ENCODE measurements around the gene UNC13D. TPM values are rescaled to one million over a fixed set of nuclear protein-coding genes. Genes with fewer than 3 reads are reported as not detected.

The UNC13D gene
- total and polyA plus RNA-seq, 9 of the 15 experiments (the other 6 are each of a cell fraction or from before 2014, with no cell fraction given): 0.86 to 244 (median 69.2) TPM

DNA sequence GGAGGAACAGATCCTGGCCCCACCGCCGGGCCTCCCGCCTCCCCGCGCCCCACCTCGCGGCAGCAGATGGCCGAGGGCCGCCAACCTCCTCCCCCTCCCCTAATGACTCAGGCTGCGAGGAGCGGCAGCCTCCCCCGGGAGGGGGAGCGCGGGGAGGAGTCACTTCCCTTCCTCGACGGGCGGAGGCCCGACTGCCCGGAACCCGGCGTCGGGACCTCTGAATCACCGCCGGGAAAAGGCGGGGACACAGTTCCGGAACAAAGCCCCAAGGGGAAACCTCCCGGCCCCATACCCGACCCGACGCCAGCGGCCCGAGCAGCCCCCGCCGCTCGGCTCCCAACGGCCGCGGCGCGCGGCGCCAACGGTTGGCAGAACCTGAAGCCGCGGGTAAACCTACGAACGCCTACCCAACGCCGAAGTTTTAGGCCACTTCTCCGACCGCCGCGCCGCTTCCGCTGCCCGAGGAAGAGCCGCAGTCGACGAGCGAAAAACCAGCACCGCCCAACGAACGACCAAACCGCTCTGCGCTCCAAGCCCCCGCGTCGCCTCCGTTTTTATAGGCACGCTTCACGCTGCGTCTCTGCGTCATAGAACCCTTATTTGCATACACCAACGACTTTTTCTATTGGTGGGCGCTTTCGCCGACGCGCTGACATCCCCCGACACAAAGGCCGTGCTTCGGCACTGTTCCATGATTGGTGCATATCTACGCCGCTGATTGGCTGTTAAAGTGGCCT lies 64.8 kb downstream of the UNC13D start (continued):
- TF ChIP-seq, protein P1, sequence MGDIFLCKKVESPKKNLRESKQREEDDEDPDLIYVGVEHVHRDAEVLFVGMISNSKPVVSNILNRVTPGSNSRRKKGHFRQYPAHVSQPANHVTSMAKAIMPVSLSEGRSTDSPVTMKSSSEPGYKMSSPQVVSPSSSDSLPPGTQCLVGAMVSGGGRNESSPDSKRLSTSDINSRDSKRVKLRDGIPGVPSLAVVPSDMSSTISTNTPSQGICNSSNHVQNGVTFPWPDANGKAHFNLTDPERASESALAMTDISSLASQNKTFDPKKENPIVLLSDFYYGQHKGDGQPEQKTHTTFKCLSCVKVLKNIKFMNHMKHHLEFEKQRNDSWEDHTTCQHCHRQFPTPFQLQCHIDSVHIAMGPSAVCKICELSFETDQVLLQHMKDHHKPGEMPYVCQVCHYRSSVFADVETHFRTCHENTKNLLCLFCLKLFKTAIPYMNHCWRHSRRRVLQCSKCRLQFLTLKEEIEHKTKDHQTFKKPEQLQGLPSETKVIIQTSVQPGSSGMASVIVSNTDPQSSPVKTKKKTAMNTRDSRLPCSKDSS (IDR thresholded peaks at IDR 0.05; ENCODE audit: low read depth, partially characterized antibody): no peak
- TF ChIP-seq SRSF3 (IDR thresholded peaks at IDR 0.05; ENCODE audit: insufficient read depth, low read length) (no peak), ZNF830 (CRISPR knock-in tag; IDR thresholded peaks at IDR 0.05) (no peak), ETS2 (tag; IDR thresholded peaks at IDR 0.05; ENCODE audit: borderline replicate concordance, poor library complexity, severe bottlenecking) (peak; percentile 56), NFYB (IDR thresholded peaks at IDR 0.05; ENCODE audit: extremely low read depth, insufficient read length) (peak; percentile 99), ZNF780A (CRISPR knock-in tag; IDR thresholded peaks at IDR 0.05) (peak; percentile 81; the same call in 1 of the 2 replicates), CBFB (CRISPR knock-in tag; IDR thresholded peaks at IDR 0.05) (peak; percentile 85; the same call in 1 of the 2 replicates), NFIC (IDR thresholded peaks at IDR 0.05) (peak; percentile 80), EP400 (IDR thresholded peaks at IDR 0.05) (peak; percentile 80), NBN (IDR thresholded peaks at IDR 0.05; ENCODE audit: low read depth) (peak; percentile 49), ZNF212 (CRISPR knock-in tag; IDR thresholded peaks at IDR 0.05) (no peak), HNRNPLL (IDR thresholded peaks at IDR 0.05; ENCODE audit: low read depth, low read length, poor library complexity, severe bottlenecking) (peak; percentile 91), FOXA1 (IDR thresholded peaks at IDR 0.05; ENCODE audit: borderline replicate concordance) (no peak), HDAC3 (IDR thresholded peaks at IDR 0.05; ENCODE audit: borderline replicate concordance, partially characterized antibody) (no peak)
- TF ChIP-seq, protein P2, sequence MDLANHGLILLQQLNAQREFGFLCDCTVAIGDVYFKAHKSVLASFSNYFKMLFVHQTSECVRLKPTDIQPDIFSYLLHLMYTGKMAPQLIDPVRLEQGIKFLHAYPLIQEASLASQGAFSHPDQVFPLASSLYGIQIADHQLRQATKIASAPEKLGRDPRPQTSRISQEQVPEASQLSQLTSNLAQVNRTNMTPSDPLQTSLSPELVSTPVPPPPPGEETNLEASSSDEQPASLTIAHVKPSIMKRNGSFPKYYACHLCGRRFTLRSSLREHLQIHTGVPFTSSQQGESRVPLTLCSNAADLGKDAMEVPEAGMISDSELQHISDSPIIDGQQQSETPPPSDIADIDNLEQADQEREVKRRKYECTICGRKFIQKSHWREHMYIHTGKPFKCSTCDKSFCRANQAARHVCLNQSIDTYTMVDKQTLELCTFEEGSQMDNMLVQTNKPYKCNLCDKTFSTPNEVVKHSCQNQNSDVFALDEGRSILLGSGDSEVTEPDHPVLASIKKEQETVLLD (IDR thresholded peaks at IDR 0.05): peak; percentile 98
- TF ChIP-seq, protein P3, sequence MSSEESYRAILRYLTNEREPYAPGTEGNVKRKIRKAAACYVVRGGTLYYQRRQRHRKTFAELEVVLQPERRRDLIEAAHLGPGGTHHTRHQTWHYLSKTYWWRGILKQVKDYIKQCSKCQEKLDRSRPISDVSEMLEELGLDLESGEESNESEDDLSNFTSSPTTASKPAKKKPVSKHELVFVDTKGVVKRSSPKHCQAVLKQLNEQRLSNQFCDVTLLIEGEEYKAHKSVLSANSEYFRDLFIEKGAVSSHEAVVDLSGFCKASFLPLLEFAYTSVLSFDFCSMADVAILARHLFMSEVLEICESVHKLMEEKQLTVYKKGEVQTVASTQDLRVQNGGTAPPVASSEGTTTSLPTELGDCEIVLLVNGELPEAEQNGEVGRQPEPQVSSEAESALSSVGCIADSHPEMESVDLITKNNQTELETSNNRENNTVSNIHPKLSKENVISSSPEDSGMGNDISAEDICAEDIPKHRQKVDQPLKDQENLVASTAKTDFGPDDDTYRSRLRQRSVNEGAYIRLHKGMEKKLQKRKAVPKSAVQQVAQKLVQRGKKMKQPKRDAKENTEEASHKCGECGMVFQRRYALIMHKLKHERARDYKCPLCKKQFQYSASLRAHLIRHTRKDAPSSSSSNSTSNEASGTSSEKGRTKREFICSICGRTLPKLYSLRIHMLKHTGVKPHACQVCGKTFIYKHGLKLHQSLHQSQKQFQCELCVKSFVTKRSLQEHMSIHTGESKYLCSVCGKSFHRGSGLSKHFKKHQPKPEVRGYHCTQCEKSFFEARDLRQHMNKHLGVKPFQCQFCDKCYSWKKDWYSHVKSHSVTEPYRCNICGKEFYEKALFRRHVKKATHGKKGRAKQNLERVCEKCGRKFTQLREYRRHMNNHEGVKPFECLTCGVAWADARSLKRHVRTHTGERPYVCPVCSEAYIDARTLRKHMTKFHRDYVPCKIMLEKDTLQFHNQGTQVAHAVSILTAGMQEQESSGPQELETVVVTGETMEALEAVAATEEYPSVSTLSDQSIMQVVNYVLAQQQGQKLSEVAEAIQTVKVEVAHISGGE (CRISPR knock-in tag; IDR thresholded peaks at IDR 0.05): peak in 2 of 3 experiments; percentile 25 to 89; a peak in 2 of 6 replicates
- TF ChIP-seq, protein P4, sequence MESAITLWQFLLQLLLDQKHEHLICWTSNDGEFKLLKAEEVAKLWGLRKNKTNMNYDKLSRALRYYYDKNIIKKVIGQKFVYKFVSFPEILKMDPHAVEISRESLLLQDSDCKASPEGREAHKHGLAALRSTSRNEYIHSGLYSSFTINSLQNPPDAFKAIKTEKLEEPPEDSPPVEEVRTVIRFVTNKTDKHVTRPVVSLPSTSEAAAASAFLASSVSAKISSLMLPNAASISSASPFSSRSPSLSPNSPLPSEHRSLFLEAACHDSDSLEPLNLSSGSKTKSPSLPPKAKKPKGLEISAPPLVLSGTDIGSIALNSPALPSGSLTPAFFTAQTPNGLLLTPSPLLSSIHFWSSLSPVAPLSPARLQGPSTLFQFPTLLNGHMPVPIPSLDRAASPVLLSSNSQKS (CRISPR knock-in tag; IDR thresholded peaks at IDR 0.05): no peak
